PC-9 (cell line): ENCODE measurements around the gene KCNA2.

Source experiments
- CTCF ChIP-seq: fragments of 200-600 bp; sonication (generic); conservative IDR thresholded peaks from 2 replicates; pipeline ENCODE4 v1.6.1; 2017; ENCODE audit warnings: mixed run types, antibody characterized with exemption, mild to moderate bottlenecking, moderate library complexity
- EZH2 ChIP-seq: fragments of 200-600 bp; sonication (generic); IDR thresholded peaks from 2 replicates; pipeline ENCODE4 v1.8.0; 2017; ENCODE audit warnings: antibody characterized with exemption, low read depth

DNA sequence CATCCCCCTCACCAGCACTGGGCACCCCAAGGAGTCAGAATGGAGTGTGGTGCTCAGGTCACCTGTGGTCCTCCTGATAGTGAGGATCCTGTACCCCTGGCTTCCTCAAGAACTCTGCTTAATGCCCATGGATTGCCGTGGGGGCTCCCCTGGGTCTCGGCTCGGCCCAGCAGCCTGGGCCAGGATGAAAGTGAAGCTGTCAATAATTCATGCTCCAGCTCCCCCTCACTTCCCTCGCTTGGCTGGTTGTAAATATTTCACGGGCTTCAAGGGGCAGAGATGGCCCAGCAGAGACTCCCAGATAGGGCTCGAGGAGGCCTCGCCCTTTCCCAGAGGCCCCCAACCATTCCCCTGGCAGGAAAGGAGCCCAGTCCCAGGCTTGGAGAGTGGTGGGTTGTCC lies 44.6 kb downstream of the KCNA2 start:
- TF ChIP-seq CTCF (no peak), EZH2 (no peak)
